NCI-H1694 treated with DMSO at 0.1 percent for 48 hours (cell line): ENCODE measurements around the gene SCLY.

ENCODE experiments used
- DNase-seq: peaks from one replicate; lab custom pipeline; 2025; lab: John Stamatoyannopoulos, UW

The SCLY gene

DNA sequence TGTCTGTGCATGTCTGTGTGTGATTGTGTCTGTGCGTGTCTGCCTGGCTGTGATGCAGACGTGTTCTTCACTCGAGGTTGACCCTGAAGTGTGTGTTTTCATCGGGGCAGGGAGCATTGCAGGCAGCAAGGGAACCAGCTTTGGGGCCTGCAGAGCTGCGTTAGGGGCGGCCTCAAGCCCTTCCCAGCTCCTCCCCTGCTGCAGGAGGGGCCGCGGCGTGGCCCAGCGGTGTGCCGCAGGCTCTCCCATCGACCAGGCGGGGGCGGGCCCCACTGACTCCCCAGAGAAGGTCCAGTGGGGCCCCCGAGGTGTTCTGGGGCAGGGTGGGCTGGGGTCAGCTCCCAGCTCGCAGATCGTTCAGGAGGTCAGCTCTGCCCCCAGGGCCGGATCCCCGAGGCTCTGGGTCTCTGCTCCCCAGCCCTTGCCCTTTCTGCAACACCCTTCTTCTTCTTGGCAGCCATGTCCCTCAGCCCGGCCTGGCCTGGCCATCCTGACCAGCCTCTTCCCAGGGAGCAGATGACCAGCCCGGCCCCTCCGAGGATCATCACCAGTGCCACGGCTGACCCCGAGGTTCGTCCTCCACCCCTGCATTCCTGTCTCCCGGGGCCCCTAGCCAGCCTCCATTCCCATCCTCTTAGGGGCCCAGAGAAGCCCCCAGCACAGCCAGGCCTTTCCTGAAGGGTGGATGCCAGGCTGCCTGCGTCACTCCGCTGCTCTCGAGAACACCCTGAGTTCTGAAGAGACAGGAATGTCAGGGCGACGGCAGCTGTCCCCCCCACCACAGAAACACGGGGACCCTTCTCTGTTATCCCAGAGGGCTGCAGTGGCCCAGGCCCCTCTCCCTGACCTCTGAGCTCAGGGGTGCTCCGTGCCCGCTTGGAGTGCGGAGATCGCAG lies 66.6 kb downstream of the SCLY start:
- no peak for DNase-seq

DNA sequence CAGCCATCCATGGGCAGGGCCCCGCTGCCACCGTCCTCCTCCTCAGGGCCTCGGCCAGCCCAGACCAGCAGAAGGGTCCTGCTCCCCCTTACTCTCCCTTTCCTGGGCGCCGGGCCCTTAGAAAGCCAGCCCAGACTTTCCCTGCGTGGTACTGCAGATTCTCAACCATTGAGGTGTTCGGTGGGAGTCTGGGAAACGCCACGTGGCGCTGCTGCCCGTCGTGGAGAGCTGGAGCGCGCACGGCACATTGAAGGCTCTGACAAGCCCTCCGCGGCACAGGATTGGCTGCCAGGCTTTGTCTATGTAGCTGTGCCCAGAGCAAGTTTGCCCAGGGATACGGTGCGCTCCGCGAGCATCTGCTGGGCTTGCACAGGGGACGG lies 67.2 kb downstream of the SCLY start:
- no peak for DNase-seq

DNA sequence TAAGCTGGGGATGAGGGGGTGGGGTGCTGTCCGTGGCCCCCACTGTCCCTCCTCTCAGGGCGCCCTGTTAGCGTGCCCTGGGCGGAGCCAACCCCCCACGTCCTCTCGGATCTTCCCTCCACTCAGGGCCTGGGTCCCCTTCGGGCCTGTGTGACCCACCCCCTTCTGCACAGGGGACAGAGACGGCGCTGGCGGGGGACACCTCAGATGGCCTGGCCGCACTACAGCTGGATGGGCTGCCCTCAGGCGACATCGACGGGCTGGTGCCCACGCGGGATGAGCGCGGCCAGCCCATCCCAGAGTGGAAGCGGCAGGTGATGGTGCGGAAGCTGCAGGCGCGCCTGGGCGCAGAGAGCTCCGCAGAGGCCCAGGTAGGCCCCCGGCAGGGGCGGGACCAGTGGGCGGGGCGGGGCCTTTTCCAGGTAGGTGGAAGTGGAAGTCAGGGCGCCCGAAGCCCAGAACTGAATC lies 67.8 kb downstream of the SCLY start:
- no peak for DNase-seq

DNA sequence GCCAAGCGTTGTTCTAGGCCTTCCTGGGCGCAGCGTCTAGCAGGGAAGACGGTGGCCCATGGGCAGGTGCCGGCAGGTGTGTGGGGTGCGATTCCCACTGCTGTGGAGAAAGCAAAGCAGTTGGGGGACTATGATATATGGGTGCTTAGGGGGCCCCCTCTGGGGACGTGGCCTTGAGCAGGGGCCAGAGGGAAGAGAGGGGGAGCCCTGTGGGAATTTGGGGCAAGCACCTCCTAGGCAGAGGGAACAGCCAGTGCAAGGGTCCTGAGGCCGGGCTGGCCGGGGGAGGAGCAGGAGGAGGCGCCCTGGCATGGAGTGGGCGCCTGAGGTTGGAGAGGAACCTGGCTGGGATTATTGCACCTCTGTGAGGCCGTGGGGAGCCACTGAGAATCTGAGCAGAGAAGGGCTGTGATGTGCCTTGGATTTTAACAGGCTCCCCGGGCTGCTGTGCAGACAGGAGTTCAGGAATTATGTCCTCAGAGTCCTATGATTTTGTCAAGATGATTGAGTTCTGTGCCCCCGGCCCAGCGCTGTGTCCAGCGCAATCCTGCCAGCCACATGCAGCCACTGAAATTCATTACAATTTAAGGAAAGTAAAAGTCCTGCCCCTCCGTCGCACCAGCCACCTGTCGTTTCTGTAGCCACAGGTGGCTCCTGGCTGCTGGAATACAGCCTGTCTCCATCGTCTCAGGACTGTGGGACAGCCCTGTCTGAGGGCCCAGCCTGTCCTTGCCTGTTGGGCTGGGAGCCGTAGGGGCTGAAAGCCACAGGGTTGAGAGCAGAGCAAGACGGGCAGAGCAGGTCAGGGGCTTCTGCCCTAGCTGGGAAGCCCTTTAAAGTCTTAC lies 68.6 kb downstream of the SCLY start:
- no peak for DNase-seq

DNA sequence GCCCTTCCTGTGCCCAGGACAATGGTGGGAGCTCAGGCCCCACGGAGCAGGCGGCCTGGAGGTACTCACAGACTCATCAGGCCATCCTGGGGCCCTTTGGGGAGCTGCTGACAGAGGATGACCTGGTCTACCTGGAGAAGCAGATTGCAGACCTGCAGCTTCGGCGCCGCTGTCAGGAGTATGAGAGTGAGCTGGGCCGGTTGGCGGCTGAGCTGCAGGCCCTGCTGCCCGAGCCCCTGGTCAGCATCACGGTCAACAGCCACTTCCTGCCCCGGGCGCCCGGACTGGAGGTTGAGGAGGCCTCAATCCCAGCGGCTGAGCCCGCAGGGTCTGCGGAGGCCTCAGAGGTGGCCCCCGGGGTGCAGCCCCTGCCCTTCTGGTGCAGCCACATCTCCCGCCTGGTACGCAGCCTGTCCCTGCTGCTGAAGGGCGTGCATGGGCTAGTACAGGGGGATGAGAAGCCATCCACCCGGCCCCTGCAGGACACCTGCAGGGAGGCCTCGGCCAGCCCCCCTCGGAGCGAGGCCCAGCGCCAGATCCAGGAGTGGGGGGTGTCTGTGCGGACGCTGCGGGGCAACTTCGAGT lies 69.4 kb downstream of the SCLY start:
- DNase-seq, result no peak

DNA sequence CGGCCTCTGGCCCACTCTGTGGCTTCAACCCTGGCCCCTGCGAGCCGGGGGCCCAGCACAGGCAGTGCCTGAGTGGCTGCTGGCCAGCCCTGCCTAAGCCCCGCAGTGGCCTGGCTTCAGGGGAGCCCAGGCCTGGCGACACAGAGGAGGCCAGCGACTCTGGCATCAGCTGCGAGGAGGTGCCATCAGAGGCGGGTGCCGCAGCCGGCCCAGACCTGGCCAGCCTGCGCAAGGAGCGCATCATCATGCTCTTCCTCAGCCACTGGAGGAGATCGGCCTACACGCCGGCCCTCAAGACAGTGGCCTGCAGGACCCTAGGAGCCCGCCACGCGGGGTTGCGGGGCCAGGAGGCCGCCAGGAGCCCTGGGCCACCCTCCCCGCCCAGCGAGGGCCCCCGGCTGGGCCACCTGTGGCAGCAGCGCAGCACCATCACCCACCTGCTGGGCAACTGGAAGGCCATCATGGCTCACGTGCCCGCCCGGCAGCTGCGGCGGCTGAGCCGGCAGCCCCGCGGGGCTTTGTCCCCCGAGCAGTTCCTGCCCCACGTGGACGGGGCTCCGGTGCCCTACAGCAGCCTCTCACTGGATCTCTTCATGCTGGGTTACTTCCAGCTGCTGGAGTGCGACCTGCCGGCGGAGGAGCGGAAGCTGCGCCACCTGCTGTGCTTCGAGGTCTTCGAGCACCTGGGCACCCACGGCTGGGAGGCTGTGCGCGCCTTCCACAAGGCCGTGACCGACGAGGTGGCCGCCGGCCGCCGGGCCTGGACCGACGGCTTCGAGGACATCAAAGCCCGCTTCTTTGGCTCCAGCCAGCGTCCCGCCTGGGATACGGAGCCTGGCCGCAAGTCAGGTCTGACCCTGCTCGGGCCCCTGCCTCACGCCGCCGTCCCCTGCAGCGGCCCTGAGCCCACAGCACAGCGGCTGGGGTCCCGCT lies 70.2 kb downstream of the SCLY start:
- DNase-seq, result no peak

DNA sequence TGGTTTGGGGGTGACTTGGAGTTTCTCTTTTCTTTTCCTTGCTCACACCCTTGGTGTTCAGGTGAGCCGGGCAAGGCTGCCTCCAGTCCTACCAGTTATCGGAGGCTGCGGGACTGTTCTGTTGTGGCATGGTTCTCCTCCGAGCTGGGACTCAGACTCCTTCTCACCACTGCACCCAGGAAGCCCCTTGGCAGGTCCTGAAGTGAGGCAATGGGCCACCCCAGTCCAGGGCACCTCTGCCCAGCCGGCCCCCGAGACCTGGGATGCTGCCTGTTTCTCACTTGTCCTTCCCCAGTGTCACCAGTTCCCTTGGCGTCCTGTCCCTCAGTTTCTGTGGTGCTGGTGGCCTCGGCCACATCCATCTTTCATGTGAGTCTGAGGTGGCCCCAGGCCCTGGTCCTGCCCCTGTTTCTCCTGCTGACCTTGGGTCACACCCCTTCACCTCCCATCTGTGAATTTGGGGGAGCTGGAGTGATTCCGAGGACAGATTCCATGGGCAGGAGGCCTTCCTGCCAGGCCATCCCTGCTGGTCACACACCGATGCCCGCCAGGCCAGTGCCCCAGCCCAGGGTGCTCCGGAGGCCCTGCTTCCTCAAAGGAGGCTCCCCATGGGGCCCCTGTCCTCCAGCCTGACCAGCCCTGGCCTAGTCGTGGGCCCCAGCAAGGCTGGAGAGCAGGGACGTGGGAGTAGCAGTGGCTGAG lies 71.1 kb downstream of the SCLY start:
- DNase-seq, result no peak

DNA sequence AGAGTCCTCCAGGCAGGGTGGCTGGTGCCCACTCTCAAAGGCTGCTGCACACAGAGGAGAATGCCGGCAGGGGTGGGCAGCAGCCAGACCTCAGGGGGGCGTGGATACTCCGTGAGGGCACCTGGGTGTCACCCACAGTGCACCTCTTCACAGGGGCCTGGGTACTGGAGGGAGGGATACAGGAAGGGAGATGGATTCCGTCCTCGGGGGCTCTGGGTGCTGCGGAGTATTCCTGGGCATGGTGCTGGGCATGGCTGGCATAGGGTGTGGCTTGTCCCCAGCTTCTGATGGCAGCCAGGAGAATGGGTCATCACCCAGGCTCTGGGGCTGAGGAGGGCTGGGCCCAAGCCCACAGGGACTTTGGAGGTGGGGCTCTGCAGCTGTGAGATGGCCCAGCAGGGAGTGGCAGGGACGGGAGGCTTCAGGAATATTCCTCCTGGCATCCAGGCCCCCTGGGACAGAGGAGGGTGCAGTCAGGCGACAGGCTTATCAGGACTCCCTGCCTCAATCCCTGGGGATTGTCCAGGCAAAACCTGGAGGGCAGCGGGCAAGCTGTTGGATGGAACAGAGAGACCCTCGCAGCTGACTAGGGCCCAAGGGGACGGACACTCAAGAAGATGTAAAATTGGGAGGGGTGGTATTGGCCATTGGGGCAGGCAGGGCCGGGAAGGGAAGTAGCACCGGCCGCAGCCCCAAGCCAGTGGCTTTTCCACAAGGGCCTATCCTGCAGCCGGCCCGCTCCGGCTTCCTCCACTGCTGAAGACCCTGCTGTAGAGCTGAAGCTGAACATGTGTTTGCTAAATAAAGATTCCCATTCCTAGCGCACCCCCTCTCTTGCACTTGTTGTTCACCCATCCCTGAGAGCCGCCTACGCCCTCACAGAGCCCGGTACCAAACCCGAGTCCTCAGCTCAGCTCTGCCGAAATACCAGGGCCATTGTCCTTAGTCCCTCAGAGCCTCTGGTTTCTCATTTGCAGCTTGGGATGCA lies 72.0 kb downstream of the SCLY start:
- no peak for DNase-seq

DNA sequence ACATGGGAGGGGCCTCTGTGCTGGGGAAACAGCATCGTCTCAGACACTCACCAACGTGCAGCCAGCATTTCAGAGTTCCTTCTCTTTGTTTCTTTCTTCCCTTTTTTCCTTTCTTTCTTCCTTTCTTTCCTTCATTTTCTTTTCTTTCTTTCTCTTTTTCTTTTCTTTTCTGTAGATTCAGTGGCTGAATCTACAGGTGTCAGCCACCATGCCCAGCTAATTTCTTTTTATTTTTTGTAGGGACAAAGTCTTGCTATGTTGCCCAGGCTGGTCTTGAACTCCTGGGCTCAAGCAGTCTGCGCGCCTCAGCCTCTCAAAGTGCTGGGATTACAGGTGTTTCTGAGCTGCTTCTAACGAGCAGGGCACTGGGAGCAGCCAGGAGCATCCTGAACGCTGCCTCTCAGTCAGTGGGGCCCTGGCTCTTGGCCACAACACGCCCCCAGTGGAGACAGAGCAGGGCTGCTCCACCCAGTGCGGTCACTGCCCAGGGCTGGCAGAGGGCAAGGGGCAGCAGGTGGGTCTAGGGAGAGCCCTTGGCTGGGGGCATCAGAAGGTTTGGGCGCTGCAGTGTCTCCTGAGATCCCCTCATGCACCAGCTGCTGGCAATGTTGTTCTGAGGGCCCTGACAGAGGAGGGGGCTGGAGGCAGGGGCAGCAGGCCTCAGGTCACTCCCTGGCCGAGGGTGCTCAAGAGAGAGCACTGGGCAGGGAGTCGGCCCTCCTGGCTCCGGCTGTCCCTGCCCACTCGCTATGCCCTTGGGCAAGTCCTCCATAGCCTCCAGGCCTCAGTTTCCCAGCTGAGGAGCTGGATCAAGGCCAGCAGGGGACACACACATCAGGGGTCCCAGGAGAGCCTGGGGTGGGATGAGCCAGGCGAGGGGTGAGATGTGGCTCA lies 72.9 kb downstream of the SCLY start:
- DNase-seq, result no peak

DNA sequence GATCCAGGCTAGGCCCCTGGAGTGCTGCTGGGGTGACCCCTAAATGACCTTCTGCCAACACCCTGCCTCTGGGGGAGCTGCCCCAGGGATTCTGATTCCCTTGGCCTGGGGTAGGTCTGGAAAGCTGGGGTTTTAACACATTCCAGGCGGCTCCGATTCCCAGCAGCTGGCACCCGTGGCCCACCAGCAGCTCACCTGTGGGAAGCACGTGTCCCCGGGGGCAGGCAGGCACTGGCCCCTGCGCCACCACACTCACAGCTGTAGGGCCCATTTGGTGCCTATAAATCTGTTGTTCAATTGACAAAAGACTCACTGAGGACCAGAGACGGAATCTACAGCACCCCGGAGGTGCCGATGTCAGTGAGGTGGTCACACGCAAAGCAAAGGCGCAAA lies 73.6 kb downstream of the SCLY start:
- DNase-seq, result no peak

DNA sequence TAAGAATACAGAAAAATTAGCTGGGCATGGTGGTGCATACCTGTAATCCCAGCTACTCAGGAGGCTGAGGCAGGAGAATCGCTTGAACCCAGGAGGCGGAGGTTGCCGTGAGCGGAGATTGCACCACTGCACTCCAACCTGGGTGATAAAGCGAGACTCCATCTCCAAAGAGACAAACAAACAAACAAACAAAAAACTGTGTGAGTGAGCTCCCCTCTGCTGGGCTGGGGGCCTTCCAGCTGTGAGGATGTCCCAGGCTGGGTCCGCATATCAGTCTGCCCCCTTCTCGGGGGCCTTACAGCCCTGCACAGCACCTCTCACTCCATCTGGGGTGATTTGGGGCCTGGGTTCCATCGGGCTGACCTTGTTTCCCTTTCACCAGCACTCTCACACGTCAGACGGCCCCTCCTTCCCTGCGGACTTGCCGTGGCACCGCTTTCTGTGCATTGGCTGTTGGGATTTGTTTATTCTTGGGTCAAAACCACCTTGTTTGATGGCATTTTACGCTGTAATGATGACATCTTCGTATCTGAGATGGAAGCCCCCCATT lies 74.9 kb downstream of the SCLY start:
- no peak for DNase-seq

DNA sequence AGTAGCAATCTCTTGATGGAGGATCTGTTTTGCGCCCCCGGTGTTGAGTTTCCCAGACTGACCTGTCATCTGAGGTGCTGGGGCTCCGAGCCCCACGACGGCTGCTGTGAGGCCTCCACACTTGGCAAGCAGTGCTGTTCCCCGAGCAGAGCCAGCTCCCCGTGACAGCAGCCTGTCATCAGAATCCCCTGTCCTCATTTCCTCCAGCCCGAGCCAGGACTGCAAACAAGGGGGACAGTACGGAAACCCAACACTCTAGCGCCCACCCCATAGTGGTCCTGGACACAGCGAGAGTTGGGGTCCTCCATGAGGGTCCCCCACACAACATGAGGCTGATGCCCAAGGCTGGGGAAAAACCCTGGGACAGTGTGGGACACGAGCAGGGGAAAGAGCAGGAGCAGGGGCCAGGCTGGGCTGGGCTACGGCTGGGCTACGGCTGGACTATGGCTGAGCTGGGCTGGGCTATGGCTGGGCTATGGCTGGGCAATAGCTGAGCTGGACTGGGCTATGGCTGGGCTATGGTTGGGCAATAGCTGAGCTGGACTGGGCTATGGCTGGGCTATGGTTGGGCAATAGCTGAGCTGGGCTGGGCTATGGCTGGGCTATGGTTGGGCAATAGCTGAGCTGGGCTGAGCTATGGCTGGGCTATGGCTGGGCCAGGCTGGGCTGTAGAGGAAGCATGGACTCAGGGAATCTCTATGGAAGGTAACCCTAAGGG lies 76.2 kb downstream of the SCLY start:
- DNase-seq, result no peak

DNA sequence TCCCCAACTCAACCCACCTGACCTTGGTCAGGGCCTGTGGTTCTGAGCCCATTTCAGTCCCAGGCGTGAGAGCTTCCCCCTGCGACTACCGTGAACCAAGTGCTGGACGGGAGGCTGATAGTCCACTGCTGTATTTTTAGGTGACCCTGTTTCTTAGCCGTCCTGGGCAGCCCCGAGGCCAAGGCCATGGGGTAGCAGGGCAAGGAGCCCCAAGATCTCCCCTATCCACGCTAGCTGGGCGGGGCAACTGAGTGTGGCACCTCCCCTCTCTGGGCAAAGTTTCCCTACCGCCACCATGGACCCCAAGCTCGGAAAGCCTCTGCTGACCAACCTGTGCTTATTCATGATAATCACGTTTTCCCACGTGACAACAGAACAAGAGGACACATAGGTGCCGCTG lies 77.1 kb downstream of the SCLY start:
- no peak for DNase-seq

DNA sequence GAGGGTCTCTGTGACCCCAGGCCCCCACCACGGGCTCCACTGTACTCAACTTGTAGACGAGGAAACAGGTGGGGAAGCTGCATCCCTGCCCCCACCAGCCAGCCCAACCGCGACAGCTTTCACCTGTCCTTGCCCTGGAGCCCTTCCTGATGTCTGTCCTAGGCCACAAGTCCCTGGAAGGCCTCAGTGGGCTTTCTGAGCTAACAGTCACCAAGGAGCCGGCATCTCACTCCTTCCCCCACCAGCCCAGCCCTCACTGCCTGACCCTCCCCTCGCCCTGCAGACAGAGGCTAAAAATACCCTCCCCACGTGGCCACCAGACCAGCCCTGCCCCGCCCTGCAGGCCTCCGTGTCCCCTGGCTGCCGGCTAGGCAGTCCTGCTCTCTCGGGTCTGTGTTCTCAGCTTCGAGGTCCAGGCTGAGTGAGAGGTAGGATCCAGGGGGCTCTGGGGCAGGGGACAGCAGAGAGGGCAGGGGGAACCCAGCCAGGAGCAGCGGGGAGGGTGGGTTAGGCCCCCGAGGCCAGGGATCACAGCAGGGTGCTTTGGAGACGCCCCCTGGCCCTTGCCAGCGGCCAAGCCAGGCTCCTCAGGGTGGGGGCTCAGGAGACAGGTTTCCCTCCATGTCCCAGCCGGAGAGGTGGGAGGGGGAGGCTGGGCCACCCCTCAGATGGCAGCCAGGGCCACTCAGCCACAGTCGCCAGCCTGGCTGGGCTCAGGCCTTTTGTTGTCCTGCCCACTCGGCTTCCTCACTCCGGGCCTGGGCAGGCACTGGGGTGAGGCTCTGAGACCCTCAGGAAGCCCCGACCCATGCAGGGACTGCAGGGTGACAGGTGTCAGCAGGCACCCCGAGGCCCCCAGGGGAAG lies 77.8 kb downstream of the SCLY start, which contains the start of gene KLHL30:
KLHL30 (plus strand) TSS at position 338 of the 865 bp plus-strand sequence. CDS start 2,087 bp downstream, outside the sequence.
- DNase-seq, result no peak

DNA sequence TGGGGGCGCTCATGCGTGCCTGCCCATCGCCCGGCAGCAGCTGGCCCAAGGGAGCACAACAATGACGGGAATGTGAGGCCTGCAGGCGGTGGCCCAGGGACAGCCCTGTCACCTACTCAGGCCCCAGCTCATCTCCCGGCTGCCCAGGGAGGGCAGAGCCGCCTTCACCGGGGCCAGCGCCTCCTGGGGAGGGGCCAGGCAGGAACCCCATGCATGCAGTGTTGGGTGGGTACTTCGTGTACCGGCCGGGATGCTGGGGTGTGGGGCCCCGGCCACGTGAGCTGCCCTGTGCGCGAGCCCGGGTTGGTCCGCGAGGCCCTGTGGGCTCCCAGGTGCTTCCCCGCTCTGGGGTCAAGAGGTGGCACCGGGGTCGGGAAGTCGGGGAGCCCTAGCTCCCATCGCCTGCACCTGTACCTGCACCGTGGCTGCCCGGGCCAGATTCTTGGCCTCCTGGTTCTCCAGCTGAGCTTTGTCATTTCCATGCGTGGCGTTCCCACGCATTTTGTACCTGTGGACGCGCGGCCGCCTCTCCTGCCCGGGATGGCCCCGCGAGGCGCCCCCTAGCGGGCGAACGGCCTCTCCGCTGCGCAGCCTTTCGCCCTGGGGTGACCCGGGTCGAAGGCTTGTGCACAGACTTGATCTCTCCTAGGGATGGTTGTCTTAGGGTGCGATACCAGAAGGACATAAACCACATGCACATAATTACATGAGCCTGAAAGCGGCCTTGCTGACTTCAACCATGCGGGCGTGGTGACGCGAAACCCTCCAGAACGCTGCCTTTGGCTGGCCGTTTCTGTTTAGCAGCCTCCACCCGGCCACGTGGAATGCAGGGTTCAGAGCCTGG lies 78.6 kb downstream of the SCLY start:
- DNase-seq, result no peak

DNA sequence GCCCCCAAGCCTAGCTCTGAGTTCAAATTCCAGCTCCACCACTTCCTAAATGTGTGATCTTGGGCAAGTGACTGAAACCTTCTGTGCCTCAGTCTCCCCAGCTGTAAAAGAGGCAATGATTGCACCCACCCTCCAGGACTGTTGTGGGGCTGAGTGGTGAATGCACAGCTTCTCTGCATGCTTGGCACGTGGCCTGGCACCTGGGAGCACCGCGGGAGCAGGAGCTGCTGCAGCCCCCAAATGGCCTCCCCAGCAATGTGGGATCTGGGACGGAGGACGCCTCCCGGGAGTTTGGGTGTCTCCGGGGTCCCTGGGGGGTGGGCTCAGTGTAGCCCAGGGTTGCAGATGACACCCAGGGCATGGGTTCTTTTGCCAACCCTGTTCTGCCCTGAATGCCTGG lies 79.2 kb downstream of the SCLY start:
- no peak for DNase-seq
